ENCODE results near the gene HDHD5. TPM values are rescaled to one million over a fixed set of nuclear protein-coding genes. Genes with fewer than 3 reads are reported as not detected.

Gene HDHD5
- total and polyA plus RNA-seq, 2 of the 13 experiments (the other 11 are each of a cell fraction or from before 2014, with no cell fraction given): not detected

GRCh38 chr22:17171153-17172028 lies 12.3 kb upstream of the HDHD5 start (continued):
- TF ChIP-seq ZNF343 (CRISPR knock-in tag; IDR thresholded peaks at IDR 0.05) (no peak), FIP1L1 (IDR thresholded peaks at IDR 0.05; ENCODE audit: borderline replicate concordance, insufficient read depth, low read depth, low read length) (no peak), ZNF574 (CRISPR knock-in tag; IDR thresholded peaks at IDR 0.05) (peak; percentile 98), ZNF850 (CRISPR knock-in tag; conservative IDR thresholded peaks at IDR 0.05) (no peak), ZBTB34 (CRISPR knock-in tag; IDR thresholded peaks at IDR 0.05) (no peak), ETS1 (CRISPR knock-in tag; IDR thresholded peaks at IDR 0.05) (no peak), ZBTB38 (CRISPR knock-in tag; IDR thresholded peaks at IDR 0.05) (no peak), ZNF576 (CRISPR knock-in tag; IDR thresholded peaks at IDR 0.05) (no peak), NONO (IDR thresholded peaks at IDR 0.05) (no peak), NONO (CRISPR knock-in tag; conservative IDR thresholded peaks at IDR 0.05) (no peak), SP5 (CRISPR knock-in tag; IDR thresholded peaks at IDR 0.05; ENCODE audit: borderline replicate concordance, low read depth) (no peak), ZNF136 (CRISPR knock-in tag; IDR thresholded peaks at IDR 0.05; ENCODE audit: low read depth) (no peak), NFKBIZ (CRISPR knock-in tag; IDR thresholded peaks at IDR 0.05) (no peak), AKAP8 (CRISPR knock-in tag; IDR thresholded peaks at IDR 0.05) (no peak), ZNF543 (CRISPR knock-in tag; IDR thresholded peaks at IDR 0.05) (peak; percentile 41; the same call in 1 of the 2 replicates), EHMT2 (IDR thresholded peaks at IDR 0.05; ENCODE audit: borderline replicate concordance, low read depth, low read length) (no peak), ZNF766 (CRISPR knock-in tag; IDR thresholded peaks at IDR 0.05; ENCODE audit: borderline replicate concordance) (no peak), PLSCR1 (CRISPR knock-in tag; IDR thresholded peaks at IDR 0.05; ENCODE audit: borderline replicate concordance) (no peak), ZFAT (CRISPR knock-in tag; conservative IDR thresholded peaks at IDR 0.05) (no peak)

All from HepG2 (cell line).